Erythroblast (primary cell): Measurements from ENCODE around the gene MS4A4A.

Experiments
- GATA1 ChIP-seq: IDR thresholded peaks from 2 replicates; pipeline ENCODE4 v1.6.1; 2011; ENCODE audit warnings: low read depth, mild to moderate bottlenecking, control low read depth, low read length, moderate library complexity
- POLR2A ChIP-seq: IDR thresholded peaks from 2 replicates; pipeline ENCODE4 v1.6.1; 2011; ENCODE audit warnings: mild to moderate bottlenecking, low read length

GRCh38 chr11:60241786-60242185 lies 38.7 kb upstream of the MS4A4A start:
- TF ChIP-seq POLR2A = no peak
- no peak for TF ChIP-seq GATA1
